ENCODE measurements around the gene AGAP2.

The AGAP2 gene

DNA sequence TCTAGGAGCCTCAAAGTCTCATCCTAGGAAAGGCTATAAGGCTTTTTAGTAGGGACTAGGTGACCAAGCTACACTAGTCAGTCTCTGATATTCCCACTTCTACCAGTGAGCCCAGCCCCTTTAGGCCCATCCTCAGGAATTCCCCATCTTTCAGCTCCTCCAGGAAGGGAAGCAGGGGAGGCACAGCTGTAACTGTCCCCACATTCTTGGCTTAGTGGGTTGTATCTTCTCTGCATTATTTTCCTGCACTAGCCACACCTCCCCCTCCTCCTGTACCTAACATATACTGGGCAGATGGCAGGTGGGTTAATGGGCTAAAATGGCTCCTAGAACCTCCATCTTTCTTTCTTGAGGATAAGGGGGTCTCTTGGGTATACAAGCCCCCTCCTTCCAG, 28.8 kb upstream of the AGAP2 start:
- DNase-seq: no peak

DNA sequence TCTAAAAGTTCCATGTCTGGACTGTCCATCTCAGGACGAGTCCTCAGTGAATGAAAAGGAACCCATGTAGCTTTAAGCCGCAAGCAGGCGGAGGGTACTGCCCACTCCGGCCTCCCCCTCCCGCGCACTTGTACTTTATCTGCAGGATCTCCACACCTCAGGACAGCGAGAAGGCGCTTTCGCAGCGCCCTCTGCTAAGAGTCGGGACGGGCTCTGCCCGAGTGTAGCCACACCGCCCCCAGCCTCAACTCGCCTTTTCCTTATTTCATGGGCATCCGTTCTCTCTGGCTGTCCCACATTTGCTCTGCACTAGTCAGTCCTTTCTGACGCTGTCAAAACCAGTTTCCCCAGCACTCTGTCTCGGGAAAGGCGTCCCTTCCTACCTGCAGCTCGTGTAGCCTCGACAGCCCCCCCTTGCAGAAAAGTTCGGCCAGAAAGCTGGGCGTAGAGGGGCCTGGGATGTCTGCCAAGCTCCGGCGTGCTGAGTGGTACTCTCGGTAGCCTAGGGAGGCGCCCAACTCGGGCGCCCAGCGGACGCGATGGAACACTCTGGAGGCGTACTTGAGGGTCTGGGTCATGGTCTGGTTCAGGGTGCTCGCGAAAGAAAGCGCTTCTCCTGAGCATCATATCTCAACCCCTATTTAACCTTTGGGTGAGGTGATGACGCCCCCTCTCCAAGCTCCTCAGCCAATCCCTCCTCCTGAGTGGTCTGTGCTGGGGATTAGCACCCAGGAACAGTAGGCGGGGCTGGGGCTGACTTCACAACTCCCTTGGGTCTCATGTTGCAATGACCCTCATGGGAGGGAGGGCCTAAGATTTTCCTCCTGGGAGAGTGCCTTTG, 28.1 kb upstream of the AGAP2 start, which contains the start of gene CYP27B1:
TSS of gene CYP27B1 (minus strand) at position 615 of the 841 bp plus-strand sequence. CDS start at position 578, 37 bp downstream.
- DNase-seq: peak; percentile 12

DNA sequence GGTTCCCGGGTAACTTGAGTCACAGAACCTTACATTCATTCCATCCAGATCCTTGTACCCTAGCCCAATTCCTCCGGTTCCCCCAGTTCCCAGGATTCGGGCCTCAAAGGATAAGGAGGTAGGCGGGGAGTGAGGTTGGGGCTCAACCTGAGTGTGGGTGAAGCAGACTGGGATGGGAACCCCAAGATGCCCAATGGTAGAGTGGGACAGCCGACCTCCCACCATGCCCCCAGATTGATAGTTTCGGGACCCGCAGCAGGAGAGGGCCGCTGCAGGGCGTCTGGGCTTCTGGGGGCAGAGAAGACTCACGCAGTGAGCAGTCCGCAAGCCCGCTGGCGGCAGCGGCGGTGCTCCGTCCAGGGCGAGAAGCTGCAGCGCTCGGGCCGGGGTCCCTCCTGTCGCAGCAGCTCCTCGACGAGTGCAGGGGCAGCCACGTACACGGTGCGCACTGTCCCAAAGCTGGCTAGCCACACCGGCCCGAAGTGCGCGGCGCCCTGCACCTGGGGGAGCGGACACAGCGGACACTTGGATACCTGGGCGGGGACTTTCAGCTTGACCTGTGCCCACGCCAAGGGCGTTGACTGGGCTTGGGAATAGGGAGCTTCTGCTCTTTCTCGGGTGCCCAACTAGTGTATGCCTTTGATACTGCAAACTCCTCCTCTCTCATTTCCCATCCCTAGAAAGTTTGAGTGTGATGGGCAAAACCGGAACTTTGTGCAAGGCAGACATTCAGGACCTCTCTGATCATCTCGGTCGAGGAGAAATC, 27.3 kb upstream of the AGAP2 start:
- no peak for DNase-seq

DNA sequence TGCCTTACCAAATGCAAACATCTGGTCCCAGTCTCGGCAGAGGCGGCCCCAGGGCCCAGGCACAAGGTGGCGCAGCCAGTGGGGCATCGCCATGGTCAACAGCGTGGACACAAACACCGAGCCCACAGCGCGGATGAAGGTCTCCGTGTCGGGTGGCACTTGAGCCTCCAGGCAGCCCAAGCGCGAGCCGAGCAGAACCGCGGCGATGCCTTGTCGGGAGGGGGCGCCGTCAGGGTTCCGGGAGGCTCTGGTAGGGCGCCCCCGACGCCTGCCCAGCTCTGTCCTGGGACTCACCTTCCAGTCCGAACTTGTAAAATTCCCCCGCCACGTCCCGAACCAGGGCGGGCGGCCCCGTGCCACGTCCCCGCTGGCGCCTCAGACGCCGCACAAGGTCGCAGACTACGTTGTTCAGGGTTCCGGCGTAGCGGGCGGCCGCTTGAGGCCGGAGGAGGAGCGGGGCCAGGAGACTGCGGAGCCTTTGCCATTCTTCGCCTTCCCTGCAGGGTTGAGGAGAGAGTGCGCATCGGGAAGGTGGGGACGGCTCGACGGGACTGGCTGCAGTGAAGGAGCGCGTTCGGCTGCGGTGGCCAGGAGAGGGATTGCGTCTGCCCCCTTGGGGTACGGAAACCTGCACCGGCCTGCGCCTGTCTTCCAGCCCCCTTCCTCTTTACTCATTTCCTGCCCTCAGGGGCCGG, 26.6 kb upstream of the AGAP2 start:
- no peak for DNase-seq

DNA sequence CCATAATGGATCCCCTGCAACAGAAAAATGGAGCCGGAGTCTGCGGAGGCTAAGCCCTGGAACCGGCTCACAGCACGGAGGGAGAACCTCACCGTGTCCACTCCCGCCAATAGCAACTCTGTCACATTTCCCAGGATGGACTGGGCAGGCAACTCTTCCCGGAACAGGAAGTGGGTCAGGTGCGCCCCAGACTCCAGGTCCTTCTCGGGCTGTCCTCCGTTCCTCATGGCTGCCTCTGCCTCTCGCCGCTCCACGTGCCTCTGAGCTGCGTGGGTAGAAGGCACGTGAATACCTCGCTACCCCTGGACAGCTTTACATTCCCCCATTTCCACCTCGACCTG, 26.1 kb upstream of the AGAP2 start:
- no peak for DNase-seq

DNA sequence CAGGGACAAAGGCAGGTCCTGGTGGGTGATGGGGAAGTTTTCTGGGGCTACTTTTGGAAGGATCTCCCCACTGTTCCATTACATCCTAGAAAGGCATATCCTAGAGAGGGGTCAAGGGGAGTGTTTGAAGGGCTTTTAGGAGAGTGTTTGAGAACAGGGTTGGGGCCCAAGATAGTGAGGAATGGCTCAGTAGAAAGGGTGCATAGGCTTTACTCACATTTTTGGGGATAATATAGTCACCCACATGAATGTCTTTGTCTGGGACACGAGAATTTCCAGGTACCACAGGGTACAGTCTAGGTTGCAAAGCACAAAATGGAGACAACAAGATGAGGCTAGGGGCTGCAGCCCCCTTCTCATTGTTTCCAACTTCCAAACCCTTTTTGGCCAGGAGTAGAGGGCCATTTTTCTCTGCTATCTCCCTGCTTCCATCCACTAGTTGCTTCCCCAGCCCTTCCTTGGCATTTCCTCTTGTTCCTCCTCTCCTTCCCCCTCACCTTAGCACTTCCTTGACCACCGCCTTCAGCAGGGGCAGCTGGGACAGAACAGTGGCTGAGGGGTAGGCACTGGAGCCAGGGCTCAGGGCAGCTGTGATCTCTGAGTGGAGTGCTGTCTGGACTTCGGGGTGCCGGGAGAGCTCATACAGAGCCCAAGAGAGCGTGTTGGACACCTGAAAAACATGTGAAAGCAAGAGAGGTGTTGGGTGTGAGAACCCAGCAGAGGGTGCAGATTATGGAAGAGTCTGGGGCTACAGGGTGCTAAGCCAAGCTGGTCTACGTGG, 25.5 kb upstream of the AGAP2 start:
- no peak for DNase-seq

DNA sequence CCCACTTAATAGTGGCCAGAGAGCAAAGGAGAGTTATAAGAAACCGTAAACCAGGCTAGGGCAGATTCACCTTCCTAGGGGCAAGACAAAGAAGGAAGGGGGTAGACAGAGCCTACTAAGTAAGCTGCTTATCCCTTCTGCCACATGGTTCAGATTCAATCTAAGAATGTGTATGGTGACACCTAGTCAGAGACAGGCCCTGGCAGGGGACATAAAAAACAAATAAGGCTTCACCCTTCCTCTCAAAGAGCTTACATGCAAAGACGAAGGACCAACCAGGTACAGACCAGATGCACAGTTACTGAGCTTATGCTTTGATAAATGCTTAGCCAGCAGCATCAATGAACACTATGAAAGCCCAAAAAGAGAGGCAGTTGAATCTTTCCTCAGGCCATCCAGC, 23.9 kb upstream of the AGAP2 start:
- DNase-seq: no peak

DNA sequence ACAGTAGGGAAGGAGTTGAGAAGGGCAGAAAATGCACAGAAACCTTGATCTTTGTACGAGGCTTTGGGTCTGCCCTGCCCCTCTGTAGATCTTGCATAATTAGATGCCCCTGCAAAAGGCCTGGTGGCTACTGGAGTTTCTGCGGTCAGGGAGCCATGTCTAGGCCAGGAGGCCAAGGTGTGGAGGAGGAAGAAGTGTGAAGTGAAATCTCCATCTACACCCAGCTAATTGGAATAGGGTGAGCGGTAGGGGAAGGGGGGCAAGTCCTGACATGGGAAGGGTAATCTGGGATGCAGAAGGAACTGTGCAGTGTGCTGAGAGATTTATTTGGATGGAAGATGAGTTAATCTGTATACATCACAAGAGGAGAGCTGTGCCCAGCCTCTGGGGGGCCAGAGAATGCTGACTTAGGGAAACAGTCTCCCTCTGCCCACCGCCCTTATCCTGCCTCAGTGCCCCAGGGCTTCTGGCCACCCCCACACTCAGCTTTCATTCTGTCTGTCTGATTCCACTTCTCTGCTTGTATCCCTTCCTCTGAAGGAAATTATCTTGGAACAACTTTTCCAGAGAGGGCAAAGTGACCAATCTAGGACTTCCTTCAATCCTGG, 23.0 kb upstream of the AGAP2 start:
- no peak for DNase-seq

DNA sequence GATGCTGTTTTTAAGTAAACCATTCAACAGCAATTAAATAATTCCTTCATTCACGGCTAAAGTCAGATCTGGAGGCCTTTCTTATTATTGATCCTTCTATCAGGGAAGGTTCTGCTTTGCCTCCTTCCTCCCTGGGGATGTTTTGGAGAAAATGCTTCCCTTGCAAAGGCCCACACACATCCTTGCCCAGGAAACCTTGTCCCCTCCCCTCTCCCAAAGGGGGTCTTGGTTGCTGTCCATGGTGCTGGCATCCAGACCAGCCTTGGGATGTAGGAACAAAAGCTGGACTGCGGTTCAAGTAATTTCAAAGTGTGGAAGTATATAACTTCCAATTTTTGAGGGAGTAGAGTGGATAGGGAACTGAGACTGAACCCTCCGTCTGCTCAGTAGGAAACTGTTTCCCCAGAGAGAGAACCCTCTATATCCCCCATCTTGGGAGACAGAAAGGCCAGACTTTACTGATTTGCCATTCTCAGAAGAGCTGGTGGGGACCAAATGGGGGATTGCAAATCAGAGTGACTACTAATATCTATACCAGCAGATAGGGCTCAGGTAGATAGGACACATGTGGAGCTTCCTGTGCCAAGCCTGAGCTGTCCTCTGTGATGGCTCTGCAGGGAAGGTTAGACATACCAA, 21.9 kb upstream of the AGAP2 start:
- no peak for DNase-seq

DNA sequence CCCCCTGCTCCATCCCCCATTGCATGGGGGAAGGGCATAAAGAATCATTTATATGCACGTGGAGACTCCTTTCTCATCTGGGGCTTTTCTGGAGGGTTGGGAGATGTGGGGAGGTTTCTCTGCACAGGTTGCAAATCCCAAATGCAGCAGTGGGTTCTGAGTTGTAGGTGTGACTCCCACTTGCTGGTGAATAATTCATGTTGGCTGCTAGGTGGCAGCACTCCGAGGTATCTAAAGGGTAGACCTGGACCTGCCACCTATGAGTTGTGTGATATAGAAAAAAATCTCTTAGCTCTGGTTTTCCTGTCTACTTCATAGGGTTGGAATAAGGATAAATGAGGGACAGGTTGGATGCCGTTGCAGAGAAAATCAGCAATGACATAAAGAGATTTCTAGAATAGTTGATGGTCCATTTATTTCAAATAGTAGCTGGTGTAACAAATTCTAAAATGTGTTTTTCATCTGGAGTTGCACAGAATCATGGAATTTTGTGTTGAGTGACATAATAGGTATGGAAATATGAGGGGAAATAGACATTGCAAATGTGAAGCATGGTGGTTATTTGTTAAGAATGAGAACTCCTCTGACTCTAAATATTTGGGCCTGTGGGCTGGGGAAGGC, 20.9 kb upstream of the AGAP2 start:
- no peak for DNase-seq

DNA sequence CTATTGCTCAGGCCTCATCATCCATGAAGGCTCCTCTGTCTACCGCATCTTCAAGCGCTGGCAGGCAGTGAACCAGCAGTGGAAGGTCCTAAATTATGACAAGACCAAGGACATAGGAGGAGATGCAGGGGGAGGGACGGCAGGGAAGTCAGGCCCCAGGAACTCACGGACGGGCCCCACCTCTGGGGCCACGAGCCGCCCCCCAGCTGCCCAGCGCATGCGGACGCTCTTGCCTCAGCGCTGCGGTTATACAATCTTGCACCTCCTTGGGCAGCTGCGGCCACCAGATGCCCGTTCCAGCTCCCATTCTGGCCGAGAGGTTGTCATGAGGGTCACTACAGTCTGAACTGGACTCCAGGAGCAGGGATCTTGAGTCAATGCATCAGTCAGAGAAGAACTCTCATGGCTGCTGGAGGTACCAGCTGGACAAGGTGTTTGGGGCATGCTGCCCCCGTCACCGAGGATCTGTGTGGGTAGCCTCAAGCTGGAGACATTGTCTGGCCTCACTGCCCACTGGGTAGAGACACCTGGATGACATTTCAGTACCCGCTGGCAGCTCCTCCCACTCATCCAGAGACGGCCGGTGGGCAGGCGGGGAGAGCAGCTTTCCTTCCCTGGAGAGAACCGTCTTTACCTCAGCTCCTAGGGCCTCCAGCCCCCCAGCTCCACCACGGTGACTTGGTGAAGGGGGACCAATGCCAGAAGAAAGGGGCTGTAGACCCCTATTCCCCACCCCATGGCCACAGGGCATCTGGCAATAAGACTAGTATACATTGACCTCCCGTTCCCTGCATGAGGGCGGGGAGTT, 20.2 kb upstream of the AGAP2 start:
- DNase-seq: no peak

DNA sequence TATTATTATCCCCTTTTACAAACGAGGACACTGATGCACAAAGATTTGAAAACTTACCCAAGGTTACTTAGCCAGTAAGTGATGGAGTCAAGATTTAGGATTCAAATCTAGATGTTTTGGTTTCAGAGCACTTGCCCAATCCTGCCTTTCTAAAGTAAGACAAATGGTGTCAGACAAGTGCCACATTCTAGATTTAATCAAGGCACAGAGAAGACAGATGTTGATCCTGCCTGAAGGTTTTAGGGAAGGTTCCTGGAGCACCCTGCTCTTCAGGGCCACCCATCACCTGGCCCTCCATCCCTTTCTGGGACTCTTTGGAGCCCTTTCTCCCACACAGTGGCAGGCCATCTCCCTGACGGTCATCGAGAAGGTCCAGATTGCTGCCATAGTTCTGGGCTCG, 19.2 kb upstream of the AGAP2 start:
- no peak for DNase-seq

DNA sequence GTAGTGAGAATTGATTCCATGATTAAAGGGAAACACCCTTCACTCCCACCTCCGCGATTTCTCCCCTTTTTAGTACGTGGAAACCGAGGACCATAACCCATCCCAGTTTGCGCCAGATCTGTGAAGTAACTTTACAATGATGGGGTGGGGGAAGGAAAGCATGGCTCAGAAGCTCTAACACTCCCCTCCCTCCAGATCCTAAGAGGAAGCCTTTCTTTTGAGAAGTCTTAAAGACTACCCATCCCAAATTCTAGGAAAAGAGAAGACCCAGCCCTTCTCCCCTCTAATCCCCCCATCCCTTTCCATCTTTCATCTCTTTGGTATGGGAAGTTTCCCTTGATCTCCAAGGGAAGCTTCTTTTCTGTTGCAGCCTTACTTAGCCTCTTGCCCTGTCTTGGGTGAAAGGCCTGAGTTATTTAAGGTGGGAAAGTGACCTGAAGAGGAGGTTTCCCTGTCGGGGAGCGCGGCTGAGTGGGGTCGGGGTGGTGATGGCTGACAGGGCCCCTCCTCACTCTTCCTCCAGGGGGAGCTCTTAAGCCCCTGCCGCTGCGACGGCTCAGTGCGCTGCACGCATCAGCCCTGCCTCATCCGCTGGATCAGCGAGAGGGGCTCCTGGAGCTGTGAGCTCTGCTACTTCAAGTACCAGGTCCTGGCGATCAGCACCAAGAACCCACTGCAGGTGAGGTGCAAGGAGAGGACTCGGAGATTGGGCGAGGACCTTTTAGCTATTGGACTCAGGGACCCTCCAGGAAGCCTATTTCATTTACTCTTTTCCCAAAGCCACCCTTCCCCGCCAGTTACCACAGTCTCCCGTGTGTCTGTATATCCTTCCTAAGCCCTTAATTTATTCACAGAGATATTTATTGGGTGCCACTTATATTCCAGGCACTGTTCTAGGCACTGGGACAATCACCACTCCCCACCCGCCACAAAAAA, 18.1 kb upstream of the AGAP2 start:
- no peak for DNase-seq

DNA sequence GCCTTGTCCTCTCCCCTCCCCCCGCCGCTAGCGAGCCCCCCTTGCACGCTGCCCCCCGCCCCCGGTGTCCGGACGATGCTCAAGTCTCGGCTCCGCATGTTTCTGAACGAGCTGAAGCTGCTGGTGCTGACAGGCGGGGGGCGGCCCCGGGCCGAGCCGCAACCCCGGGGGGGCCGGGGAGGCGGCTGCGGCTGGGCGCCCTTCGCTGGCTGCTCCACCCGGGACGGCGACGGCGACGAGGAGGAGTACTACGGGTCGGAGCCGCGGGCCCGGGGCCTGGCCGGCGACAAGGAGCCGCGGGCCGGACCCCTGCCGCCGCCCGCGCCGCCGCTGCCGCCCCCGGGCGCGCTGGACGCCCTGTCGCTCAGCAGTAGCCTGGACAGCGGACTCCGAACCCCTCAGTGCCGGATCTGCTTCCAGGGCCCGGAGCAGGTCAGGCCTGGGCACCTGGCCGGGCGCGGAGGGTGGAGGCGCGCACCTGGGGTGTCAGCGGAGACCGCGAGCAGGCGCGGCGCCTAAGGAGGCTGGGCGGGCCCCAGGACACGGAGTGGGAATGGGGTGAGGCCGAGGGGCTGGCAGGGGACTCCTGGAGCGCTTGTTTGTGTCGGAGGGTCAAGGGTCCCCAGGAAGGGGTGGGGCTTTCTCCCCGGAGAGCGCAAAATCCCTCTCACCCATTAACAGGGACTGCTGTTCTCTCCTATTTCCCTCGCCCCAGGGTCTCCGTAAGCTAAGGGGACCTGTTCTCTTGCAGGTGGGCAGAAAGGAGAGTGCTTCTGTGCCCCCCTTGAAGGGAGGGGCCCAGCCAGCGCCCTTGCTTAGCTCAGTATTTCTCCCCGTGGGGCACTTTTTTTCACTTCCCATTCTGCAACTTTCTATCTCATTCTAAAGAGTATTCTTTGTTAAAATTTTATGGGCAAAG, 17.2 kb upstream of the AGAP2 start:
- DNase-seq: no peak

DNA sequence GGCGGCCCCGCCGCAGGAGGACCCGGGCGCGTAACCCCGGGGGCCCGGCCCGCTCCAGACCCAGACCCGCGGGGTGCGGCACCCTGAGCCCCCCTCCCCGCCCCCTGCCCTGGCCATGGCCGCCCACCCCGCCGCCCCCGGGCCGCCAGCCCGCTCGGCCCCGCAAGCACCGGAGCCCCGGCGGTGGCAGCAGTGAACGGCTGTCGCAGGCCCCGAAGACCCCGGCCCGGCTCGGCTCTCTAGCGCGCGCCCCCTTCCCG, 16.6 kb upstream of the AGAP2 start:
- DNase-seq: no peak

DNA sequence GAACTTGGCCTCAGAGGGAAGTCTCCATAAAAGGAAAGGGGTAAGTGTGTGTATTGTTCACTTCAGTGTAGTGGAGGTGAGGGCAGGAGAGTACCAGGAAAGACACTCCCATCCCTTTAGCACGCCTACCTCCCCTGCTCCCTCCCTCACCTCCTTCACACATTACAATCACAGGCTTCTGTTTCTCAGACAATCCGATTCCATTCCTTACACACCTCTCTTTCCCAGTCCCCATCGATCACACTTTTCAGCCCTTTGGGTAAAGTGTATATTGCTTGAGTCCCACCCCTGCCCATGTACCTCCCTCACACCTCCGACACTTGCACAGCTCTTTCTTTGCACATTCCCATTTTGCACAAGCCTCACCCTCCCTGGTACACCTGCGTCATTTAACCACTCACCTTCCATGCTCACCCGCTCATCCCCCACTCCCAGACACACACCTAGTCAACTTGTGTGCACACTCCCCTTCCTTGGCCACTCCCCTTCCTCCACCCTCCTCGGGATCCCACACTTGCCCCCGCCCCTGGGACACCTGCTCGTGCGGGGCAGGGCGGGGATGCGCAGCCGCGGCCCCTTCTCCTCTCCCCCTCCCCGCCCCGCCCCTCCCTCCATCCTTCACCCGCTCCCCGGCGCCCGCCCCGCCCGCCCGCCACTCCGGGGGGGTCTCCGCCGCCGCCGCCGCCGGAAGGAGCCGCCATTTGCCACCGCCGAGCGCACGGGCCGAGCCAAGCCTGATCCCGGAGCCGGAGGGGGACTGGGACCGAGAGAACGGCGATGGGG, 16.1 kb upstream of the AGAP2 start, which contains the start of gene MARCHF9:
TSS of gene MARCHF9 (plus strand) at position 693 of the 783 bp plus-strand sequence. CDS start 426 bp downstream, outside the sequence.
- peak; percentile 37 for DNase-seq

DNA sequence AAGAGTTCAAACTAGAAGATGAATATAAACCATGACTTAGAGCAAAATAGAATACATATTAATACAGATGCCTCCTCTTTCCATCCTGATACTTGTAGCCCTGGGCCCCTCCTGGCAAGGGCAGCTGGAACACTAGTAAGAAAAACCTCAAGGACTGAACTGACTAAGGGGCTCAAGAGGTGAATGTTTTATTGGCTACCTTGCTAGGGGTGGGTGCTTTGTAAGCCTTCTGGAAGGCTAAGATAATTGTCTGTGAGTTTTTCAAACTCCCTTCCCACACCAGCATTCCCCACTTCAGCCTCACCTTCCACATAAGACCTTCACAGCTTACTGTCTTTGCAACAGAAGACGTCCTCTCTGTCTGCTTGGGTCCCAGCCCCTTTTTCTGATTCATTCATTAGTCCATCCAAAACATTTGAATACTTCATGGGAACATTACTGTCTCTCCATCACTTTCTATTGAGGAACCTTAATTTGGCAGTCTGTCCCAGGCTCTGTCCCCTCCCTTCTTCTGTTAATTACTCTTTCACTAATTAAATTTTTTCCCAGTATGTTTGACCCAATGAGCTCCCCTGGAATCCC, 15.3 kb upstream of the AGAP2 start:
- DNase-seq: no peak

All from NCI-H1092 treated with DMSO at 0.1 percent for 48 hours (cell line).